ENCODE results near the gene TTC21A.

The TTC21A gene

DNA sequence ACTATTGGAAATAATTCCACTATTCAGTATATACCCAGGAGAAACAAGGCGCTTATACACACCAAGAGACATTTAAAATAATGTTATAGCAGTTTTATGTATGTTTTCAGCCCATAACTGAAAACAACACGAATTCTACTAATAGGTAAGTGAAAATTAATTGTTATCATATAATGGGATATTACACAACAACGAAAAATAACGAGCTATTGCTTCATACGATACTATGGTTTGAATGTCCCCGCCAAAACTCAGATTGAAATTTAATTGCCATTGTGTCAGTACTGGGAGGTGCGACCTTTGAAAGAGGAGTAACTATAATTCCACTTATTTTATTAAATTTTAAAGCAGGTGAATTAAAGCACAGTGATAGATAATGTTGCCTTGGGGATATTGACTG, 49.9 kb downstream of the TTC21A start:
- no peaks in the 10 kb centered on the region for H3K9me3 ChIP-seq (ENCODE audit: severe bottlenecking)
- TF ChIP-seq, protein P1, sequence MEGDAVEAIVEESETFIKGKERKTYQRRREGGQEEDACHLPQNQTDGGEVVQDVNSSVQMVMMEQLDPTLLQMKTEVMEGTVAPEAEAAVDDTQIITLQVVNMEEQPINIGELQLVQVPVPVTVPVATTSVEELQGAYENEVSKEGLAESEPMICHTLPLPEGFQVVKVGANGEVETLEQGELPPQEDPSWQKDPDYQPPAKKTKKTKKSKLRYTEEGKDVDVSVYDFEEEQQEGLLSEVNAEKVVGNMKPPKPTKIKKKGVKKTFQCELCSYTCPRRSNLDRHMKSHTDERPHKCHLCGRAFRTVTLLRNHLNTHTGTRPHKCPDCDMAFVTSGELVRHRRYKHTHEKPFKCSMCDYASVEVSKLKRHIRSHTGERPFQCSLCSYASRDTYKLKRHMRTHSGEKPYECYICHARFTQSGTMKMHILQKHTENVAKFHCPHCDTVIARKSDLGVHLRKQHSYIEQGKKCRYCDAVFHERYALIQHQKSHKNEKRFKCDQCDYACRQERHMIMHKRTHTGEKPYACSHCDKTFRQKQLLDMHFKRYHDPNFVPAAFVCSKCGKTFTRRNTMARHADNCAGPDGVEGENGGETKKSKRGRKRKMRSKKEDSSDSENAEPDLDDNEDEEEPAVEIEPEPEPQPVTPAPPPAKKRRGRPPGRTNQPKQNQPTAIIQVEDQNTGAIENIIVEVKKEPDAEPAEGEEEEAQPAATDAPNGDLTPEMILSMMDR (IDR thresholded peaks at IDR 0.05; ENCODE audit: low read depth, low read length), result no peak

GRCh38 chr3:39158148-39158715, 50.8 kb downstream of the TTC21A start:
- H3K27me3 ChIP-seq (ENCODE audit: insufficient read depth, low read depth, severe bottlenecking), result no peaks in the 10 kb centered on the region
- TF ChIP-seq, protein P1 (IDR thresholded peaks at IDR 0.05; ENCODE audit: low read depth, low read length), result no peak
- DNase-seq, result no peak
- H3K4me3 ChIP-seq (ENCODE audit: low read depth, low read length), result no peak overlapping the region
- no peaks in the 10 kb centered on the region for H3K36me3 ChIP-seq
- no peak overlapping the region for H3K27ac ChIP-seq
- H3K9me3 ChIP-seq (ENCODE audit: severe bottlenecking), result peaks cover 3% of the 10 kb centered on the region

More for the DNA sequence above, 49.9 kb downstream of the TTC21A start:
- Histone ChIP-seq H3K4me3 (ENCODE audit: low read depth, low read length) (no peak overlapping the region), H3K36me3 (no peaks in the 10 kb centered on the region), H3K27me3 (ENCODE audit: insufficient read depth, low read depth, severe bottlenecking) (no peaks in the 10 kb centered on the region), H3K27ac (no peak overlapping the region)
- no peak for DNase-seq

DNA sequence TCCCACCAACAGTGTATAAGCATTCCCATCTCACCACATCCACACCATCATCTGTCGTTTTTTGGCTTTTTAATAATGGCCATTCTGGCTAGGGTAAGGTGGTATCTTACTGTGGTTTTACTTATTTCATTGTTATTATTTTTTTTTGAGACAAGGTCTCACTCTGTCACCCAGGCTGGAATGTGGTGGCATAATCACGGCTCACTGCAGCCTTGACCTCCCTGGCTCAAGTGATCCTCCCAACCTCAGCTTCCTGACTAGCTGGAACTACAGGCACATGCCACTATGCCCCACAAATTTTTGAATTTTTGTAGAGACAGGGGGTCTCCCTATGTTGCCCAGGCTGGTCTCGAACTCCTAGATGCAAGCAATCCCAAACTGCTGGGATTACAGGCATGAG, 56.9 kb downstream of the TTC21A start:
- TF ChIP-seq, protein P1 (IDR thresholded peaks at IDR 0.05; ENCODE audit: low read depth, low read length), result no peak
- Histone ChIP-seq H3K4me3 (ENCODE audit: low read depth, low read length) (no peak overlapping the region), H3K36me3 (no peaks in the 10 kb centered on the region)

DNA sequence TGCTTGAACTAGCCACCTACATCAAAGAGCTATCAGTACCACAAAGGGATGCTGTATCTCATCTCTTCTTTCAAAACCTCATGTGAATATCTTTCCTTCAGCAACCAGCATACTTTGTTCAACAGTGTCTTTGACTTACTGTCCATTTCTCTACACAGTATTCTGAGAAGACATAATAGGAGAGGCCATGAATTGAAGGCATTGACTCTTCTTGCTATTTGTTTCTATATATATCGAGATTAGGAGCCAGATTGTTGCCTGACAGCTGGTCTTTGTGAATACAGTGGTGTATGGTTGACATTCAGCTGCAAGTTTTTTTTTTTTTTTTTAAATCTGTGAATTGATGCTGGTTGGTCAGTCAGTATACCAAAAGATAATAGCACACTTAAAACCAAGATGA, 58.0 kb downstream of the TTC21A start:
- no peak for DNase-seq
- TF ChIP-seq, protein P1 (IDR thresholded peaks at IDR 0.05; ENCODE audit: low read depth, low read length), result no peak
- Histone ChIP-seq H3K4me3 (ENCODE audit: low read depth, low read length) (no peak overlapping the region), H3K27ac (no peak overlapping the region), H3K9me3 (ENCODE audit: severe bottlenecking) (peaks cover 4% of the 10 kb centered on the region), H3K27me3 (ENCODE audit: insufficient read depth, low read depth, severe bottlenecking) (no peaks in the 10 kb centered on the region), H3K36me3 (no peaks in the 10 kb centered on the region)

More for the DNA sequence above, 56.9 kb downstream of the TTC21A start:
- H3K9me3 ChIP-seq (ENCODE audit: severe bottlenecking), result peaks cover 4% of the 10 kb centered on the region
- H3K27ac ChIP-seq, result no peak overlapping the region
- H3K27me3 ChIP-seq (ENCODE audit: insufficient read depth, low read depth, severe bottlenecking), result no peaks in the 10 kb centered on the region
- no peak for DNase-seq

DNA sequence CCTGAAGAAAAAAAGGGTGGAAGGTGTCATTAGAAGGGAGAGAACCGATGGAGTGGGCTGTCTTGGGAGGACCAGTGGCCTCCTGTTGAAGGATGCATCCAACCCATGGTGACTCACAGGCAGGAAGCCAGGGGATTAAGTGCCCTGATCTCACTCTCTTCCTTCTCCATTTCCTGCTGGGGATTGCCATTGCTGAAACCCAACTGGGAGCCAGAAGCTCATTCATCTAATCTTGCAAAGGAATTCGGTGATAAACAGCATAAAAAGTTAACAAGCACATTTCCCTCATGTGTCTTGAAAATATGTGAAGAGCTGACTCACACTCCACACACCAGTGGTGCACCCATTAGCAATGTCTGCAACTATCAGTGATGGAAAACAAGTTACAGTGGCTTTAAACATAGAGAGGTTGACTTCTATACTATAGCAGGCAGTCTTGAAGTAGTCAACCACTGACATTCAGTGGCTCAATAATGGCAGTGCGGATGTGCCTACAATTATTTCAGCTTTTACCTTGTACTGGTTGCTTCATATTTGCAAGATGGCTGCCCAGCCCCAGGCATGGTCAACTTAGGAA, 58.7 kb downstream of the TTC21A start:
- TF ChIP-seq, protein P1 (IDR thresholded peaks at IDR 0.05; ENCODE audit: low read depth, low read length), result no peak
- DNase-seq, result no peak
- H3K4me3 ChIP-seq (ENCODE audit: low read depth, low read length), result no peak overlapping the region
- H3K36me3 ChIP-seq, result no peaks in the 10 kb centered on the region
- H3K27ac ChIP-seq, result no peak overlapping the region
- H3K27me3 ChIP-seq (ENCODE audit: insufficient read depth, low read depth, severe bottlenecking), result no peaks in the 10 kb centered on the region
- H3K9me3 ChIP-seq (ENCODE audit: severe bottlenecking), result peaks cover 4% of the 10 kb centered on the region

All from WERI-Rb-1 (cell line).